ENCODE results near the gene DDX4.

DNA sequence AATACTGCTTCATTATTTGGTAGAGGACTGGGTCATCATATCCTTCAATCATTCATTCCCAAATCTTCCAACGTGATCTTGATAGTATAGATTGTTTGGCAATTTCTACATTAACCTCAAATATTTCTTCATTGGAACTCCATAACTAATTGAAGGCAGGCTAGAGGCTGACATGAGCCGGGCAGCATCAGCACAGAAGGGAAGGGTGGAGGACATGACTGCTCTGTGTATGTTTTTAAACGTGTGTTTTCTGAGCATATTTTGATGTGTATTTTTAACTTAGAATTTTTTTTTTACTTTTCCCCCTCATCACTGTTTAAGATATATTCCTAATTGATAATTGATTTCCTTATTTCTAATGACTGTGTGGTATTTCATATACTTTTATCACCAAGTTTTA lies 12.6 kb downstream of the DDX4 start:
- TF ChIP-seq, protein P1, sequence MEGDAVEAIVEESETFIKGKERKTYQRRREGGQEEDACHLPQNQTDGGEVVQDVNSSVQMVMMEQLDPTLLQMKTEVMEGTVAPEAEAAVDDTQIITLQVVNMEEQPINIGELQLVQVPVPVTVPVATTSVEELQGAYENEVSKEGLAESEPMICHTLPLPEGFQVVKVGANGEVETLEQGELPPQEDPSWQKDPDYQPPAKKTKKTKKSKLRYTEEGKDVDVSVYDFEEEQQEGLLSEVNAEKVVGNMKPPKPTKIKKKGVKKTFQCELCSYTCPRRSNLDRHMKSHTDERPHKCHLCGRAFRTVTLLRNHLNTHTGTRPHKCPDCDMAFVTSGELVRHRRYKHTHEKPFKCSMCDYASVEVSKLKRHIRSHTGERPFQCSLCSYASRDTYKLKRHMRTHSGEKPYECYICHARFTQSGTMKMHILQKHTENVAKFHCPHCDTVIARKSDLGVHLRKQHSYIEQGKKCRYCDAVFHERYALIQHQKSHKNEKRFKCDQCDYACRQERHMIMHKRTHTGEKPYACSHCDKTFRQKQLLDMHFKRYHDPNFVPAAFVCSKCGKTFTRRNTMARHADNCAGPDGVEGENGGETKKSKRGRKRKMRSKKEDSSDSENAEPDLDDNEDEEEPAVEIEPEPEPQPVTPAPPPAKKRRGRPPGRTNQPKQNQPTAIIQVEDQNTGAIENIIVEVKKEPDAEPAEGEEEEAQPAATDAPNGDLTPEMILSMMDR (IDR thresholded peaks at IDR 0.05): no peak
- TF ChIP-seq ZFX (IDR thresholded peaks at IDR 0.05; ENCODE audit: borderline replicate concordance): no peak

All from 22Rv1 (cell line).